CD4-positive, alpha-beta T cell treated with Interleukin-6 for 4 hours (primary cell): ENCODE data around the gene VAV3.
A peak's percentile ranks its signal among the peaks of the same experiment; 100 is the strongest.
"Not testable (repeated sequence)": the region's sequence is repeated elsewhere in the genome, so short reads cannot be mapped to it uniquely, and the experiment has no call there.

Experiments
- DNase-seq: peaks from one replicate; pipeline ENCODE4 v3.0.0-alpha.2; 2020; ENCODE audit warnings: mixed read lengths

VAV3 gene

GRCh38 chr1:107965110-107965991 lies at the start of gene VAV3:
VAV3 (minus strand) TSS chr1:107965180; CDS start chr1:107964869, 311 bp downstream.
- DNase-seq: peak; percentile 60

GRCh38 chr1:108012553-108012952 lies 47.6 kb upstream of the VAV3 start:
- DNase-seq: no peak

GRCh38 chr1:108011295-108011694 lies 46.3 kb upstream of the VAV3 start:
- DNase-seq: no peak

- no peak for DNase-seq
These were observed 45.6 kb upstream of the VAV3 start for GRCh38 chr1:108010581-108010980.

GRCh38 chr1:108009603-108010195 lies 44.7 kb upstream of the VAV3 start:
- DNase-seq: no peak

- DNase-seq: no peak
These were observed 42.6 kb upstream of the VAV3 start for GRCh38 chr1:108007531-108007930.

GRCh38 chr1:108007070-108007469 lies 42.1 kb upstream of the VAV3 start:
- DNase-seq: no peak

GRCh38 chr1:108004919-108005318 lies 39.9 kb upstream of the VAV3 start:
- not testable (repeated sequence) for DNase-seq

GRCh38 chr1:108000620-108001111 lies 35.7 kb upstream of the VAV3 start:
- DNase-seq: no peak

GRCh38 chr1:108000184-108000583 lies 35.2 kb upstream of the VAV3 start:
- DNase-seq: no peak

- no peak for DNase-seq
These were observed 32.9 kb upstream of the VAV3 start for GRCh38 chr1:107997866-107998265.

- DNase-seq: no peak
These were observed 28.9 kb upstream of the VAV3 start for GRCh38 chr1:107993920-107994319.

GRCh38 chr1:107992347-107992746 lies 27.4 kb upstream of the VAV3 start:
- DNase-seq: no peak

- DNase-seq: no peak
These were observed 26.5 kb upstream of the VAV3 start for GRCh38 chr1:107991371-107992066.

- no peak for DNase-seq
These were observed 25.6 kb upstream of the VAV3 start for GRCh38 chr1:107990606-107991005.

- no peak for DNase-seq
These were observed 16.3 kb upstream of the VAV3 start for GRCh38 chr1:107981277-107981676.

GRCh38 chr1:107979926-107980325 lies 14.9 kb upstream of the VAV3 start:
- DNase-seq: no peak

- DNase-seq: no peak
These were observed 14.1 kb upstream of the VAV3 start for GRCh38 chr1:107979088-107979487.

- no peak for DNase-seq
These were observed 11.9 kb upstream of the VAV3 start for GRCh38 chr1:107976836-107977235.

- no peak for DNase-seq
These were observed 11.5 kb upstream of the VAV3 start for GRCh38 chr1:107976431-107976830.

- no peak for DNase-seq
These were observed 10.9 kb upstream of the VAV3 start for GRCh38 chr1:107975851-107976250.

- no peak for DNase-seq
These were observed 9.1 kb upstream of the VAV3 start for GRCh38 chr1:107974090-107974489.

- no peak for DNase-seq
These were observed 7.6 kb upstream of the VAV3 start for GRCh38 chr1:107972391-107973180.
